Spleen (tissue), 11 donors: Measurements from ENCODE around the gene DGKE. TPM values are rescaled to one million over a fixed set of nuclear protein-coding genes. Genes with fewer than 3 reads are reported as not detected.
A peak's percentile ranks its signal among the peaks of the same experiment; 100 is the strongest.

ENCODE experiments used
- DNase-seq: peaks from one replicate; pipeline ENCODE4 v3.0.0-alpha.2; 2020
- H3K27ac ChIP-seq, 8 donors: fragments of 200-600 bp; sonication (generic) in 7 of 8; 1 replicate in 4 of 8; 2 replicates in 4 of 8; pipeline versions ENCODE4 v1.5.0 to v1.8.0; 2016 to 2021; ENCODE audit warnings: inconsistent platforms in 4 of 8, mild to moderate bottlenecking in 4 of 8, moderate library complexity in 1 of 8
- H3K27me3 ChIP-seq, 7 donors: fragments of 200-600 bp; sonication (generic) in 6 of 7; replicated peaks in 1 of 7; 1 replicate in 4 of 7; 2 replicates in 3 of 7; pipeline versions ENCODE4 v1.5.0 to v1.8.0; 2016 to 2021; ENCODE audit warnings: inconsistent platforms in 3 of 7, mild to moderate bottlenecking in 1 of 7
- H3K36me3 ChIP-seq, 6 donors: fragments of 200-600 bp; sonication (generic) in 5 of 6; 1 replicate in 4 of 6; 2 replicates in 2 of 6; pipeline versions ENCODE4 v1.5.0 to v1.8.0; 2016 to 2021; ENCODE audit warnings: inconsistent platforms in 2 of 6
- H3K4me1 ChIP-seq, 6 donors: fragments of 200-600 bp; sonication (generic) in 5 of 6; 1 replicate in 3 of 6; 2 replicates in 3 of 6; pipeline versions ENCODE4 v1.5.0 to v1.8.0; 2016 to 2021; ENCODE audit warnings: inconsistent platforms in 3 of 6
- H3K4me3 ChIP-seq, 8 donors: fragments of 200-600 bp; sonication (generic) in 7 of 8; 1 replicate in 4 of 8; 2 replicates in 4 of 8; pipeline versions ENCODE4 v1.5.0 to v1.8.0; 2016 to 2021; ENCODE audit warnings: inconsistent platforms in 4 of 8, mild to moderate bottlenecking in 4 of 8, moderate library complexity in 2 of 8
- H3K9me3 ChIP-seq, 8 donors: fragments of 200-600 bp; sonication (generic) in 7 of 8; 1 replicate in 4 of 8; 2 replicates in 4 of 8; pipeline versions ENCODE4 v1.5.0 to v1.8.0; 2016 to 2021; ENCODE audit warnings: inconsistent platforms in 4 of 8
- CTCF ChIP-seq, 11 experiments: fragments of 200-600 bp in 7 of 11; fragments of 450-650 bp in 4 of 11; sonication (generic) in 4 of 11; IDR thresholded peaks in 8 of 11; conservative IDR thresholded peaks in 3 of 11; 1 replicate in 7 of 11; 2 replicates in 4 of 11; pipeline versions ENCODE4 v1.4.0 to v1.8.0; 2016 to 2021; ENCODE audit warnings: antibody characterized with exemption in 11 of 11, inconsistent platforms in 4 of 11, mild to moderate bottlenecking in 1 of 11
- POLR2A ChIP-seq, 3 donors: fragments of 450-650 bp; IDR thresholded peaks; one replicate each; pipeline ENCODE4 v1.5.1; 2017; ENCODE audit warnings: antibody characterized with exemption in 3 of 3, mild to moderate bottlenecking in 1 of 3
- POLR2AphosphoS5 ChIP-seq, 3 donors: sonication (generic); formaldehyde crosslinking; IDR thresholded peaks; one replicate each; pipeline ENCODE4 v1.5.1; 2017; ENCODE audit warnings: antibody characterized with exemption in 3 of 3
- WGBS, 5 donors: extraction: QIAGEN DNeasy Blood & Tissue Kit in 3 of 5; methylation state at CpG; one replicate each; pipeline versions ENCODE4 v1.1.5 to v1.1.7; 2013 to 2018; 5-methylcytosine and 5-hydroxymethylcytosine counted together
- intact Hi-C: fragments of 100-400 bp; cut with DNase I; formaldehyde crosslinking; loops from one replicate; pipeline ENCODE4 v1.15.0; 2023; ENCODE audit warnings: low total_unique reads
- polyA plus RNA-seq, 3 donors: library from polyadenylated mRNA; stranded (reverse); fragments of 200-250 nt; gene quantifications; one replicate each; pipeline ENCODE4 v1.2.1, GENCODE V29; 2013
- total RNA-seq, 7 donors: library from RNA; depleted of rRNA in 3 of 7; stranded (reverse); fragments of >200 nt in 3 of 7; fragmentation: NEBNext Ultra II Directional in 4 of 7; extraction: Animal tissue kit (Norgen Biotek cat#: 25700) in 4 of 7; gene quantifications; one replicate each; pipeline versions ENCODE4 v1.1.0 to v1.2.1, GENCODE V29; 2016 to 2021
- donor health status: healthy with polysubstance abuse.
- donor health status: DM: no; HTN: no; CAD: no; lungs with moderate emphysema.
- donor health status: DM: no; HTN: no; CAD: no.
- donor health status: Bipolar disorder and iron deficiency.
- donor health status: healthy.
- donor health status: DM: no; HTN: no; CAD: no.
- donor health status: DM: yes; HTN: yes; CAD: no.

Gene DGKE
- total and polyA plus RNA-seq, 10 donors, result 2.3 to 37.3 (median 22.2) TPM

GRCh38 chr17:56838687-56839086 is 4.7 kb downstream of the DGKE start:
- Histone ChIP-seq H3K4me3 (peak overlapping the region in 1 of 8 donors; percentile 89), H3K9me3 (no peaks in the 10 kb centered on the region), H3K36me3 (peaks cover 0 to 16% (median 3%) of the 10 kb centered on the region in 6 donors), H3K4me1 (peaks cover 11 to 82% (median 49%) of the 10 kb centered on the region in 6 donors), H3K27ac (peak overlapping the region in 4 of 8 donors; percentile 19 to 98 (median 65)), H3K27me3 (no peaks in the 10 kb centered on the region)
- DNase-seq, result no peak
- intact Hi-C loops, result no loop called here
- 63 to 81% (median 74%) methylated on average over 3 of the region's 3 CpGs for WGBS, 5 donors
- TF ChIP-seq POLR2AphosphoS5 (IDR thresholded peaks at IDR 0.05) (no peak), POLR2A (IDR thresholded peaks at IDR 0.05) (no peak), CTCF (IDR thresholded peaks at IDR 0.05 in 8 of 11, conservative IDR thresholded peaks at IDR 0.05 in 3 of 11) (no peak)

- no peak for DNase-seq
- intact Hi-C loops, result no loop called here
- WGBS, 5 donors, result 57 to 73% (median 65%) methylated on average over 2 of the region's 2 CpGs
- Histone ChIP-seq H3K27me3 (no peaks in the 10 kb centered on the region), H3K36me3 (peaks cover 0 to 33% (median 7%) of the 10 kb centered on the region in 6 donors), H3K4me3 (no peak overlapping the region), H3K27ac (peak overlapping the region in 7 of 8 donors; percentile 5 to 63 (median 52)), H3K4me1 (peaks cover 0 to 48% (median 19%) of the 10 kb centered on the region in 6 donors), H3K9me3 (no peaks in the 10 kb centered on the region)
- no peak for TF ChIP-seq CTCF (IDR thresholded peaks at IDR 0.05 in 8 of 11, conservative IDR thresholded peaks at IDR 0.05 in 3 of 11)
- TF ChIP-seq POLR2A (IDR thresholded peaks at IDR 0.05), result no peak
- no peak for TF ChIP-seq POLR2AphosphoS5 (IDR thresholded peaks at IDR 0.05)
Observed at GRCh38 chr17:56842577-56842976, 8.6 kb downstream of the DGKE start.

- H3K9me3 ChIP-seq, result no peaks in the 10 kb centered on the region
- whole genome bisulfite sequencing, 5 donors, result 90 to 98% (median 91%) methylated on average over 1 of the region's 1 CpG
- intact Hi-C loops, result no loop called here
- H3K4me3 ChIP-seq, result no peak overlapping the region
- no peak for TF ChIP-seq POLR2AphosphoS5 (IDR thresholded peaks at IDR 0.05)
- TF ChIP-seq POLR2A (IDR thresholded peaks at IDR 0.05), result no peak
- no peak for TF ChIP-seq CTCF (IDR thresholded peaks at IDR 0.05 in 8 of 11, conservative IDR thresholded peaks at IDR 0.05 in 3 of 11)
- DNase-seq, result no peak
- H3K27ac ChIP-seq, result no peak overlapping the region
- peaks cover 0 to 25% (median 12%) of the 10 kb centered on the region in 6 donors for H3K4me1 ChIP-seq
- peaks cover 0 to 51% (median 26%) of the 10 kb centered on the region in 6 donors for H3K36me3 ChIP-seq
- H3K27me3 ChIP-seq, result no peaks in the 10 kb centered on the region
Observed at GRCh38 chr17:56845934-56846333, 12.0 kb downstream of the DGKE start.

- Histone ChIP-seq H3K9me3 (no peaks in the 10 kb centered on the region), H3K36me3 (peaks cover 0 to 63% (median 31%) of the 10 kb centered on the region in 6 donors), H3K27me3 (no peaks in the 10 kb centered on the region), H3K4me3 (no peak overlapping the region), H3K27ac (no peak overlapping the region), H3K4me1 (peaks cover 0 to 14% (median 8%) of the 10 kb centered on the region in 6 donors)
- TF ChIP-seq CTCF (IDR thresholded peaks at IDR 0.05 in 8 of 11, conservative IDR thresholded peaks at IDR 0.05 in 3 of 11) (no peak), POLR2A (IDR thresholded peaks at IDR 0.05) (no peak), POLR2AphosphoS5 (IDR thresholded peaks at IDR 0.05) (no peak)
- 88 to 98% (median 94%) methylated on average over 4 of the region's 4 CpGs for WGBS, 5 donors
- no peak for DNase-seq
- intact Hi-C loops, result no loop called here
Observed at GRCh38 chr17:56847106-56847505, 13.2 kb downstream of the DGKE start.
